DMS79 treated with DMSO at 0.1 percent for 48 hours (cell line): ENCODE data around the gene CCN6.
A peak's percentile ranks its signal among the peaks of the same experiment; 100 is the strongest.

Source experiments
- DNase-seq: peaks from one replicate; lab custom pipeline; 2025; lab: John Stamatoyannopoulos, UW

CCN6 gene

DNA sequence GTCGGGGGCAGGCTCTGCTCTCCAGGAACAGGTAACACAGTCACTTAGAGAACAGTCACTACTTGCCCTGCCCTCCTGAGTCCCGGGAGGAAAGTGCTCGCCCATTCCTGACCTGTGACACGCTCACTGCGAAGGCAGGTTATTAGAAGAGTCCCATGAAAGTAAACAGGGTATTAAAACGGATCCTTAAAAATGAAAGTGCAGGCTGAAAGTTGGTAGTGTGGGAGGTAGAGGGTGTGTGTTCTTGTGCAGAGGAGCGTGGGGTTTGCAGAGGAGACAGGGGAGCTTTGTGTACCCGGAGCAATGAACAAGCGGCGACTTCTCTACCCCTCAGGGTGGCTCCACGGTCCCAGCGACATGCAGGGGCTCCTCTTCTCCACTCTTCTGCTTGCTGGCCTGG, at the start of gene CCN6:
Gene CCN6 (plus strand): TSS at position 104 of the 400 bp plus-strand sequence. CDS start 254 bp downstream, at position 358.
- no peak for DNase-seq

DNA sequence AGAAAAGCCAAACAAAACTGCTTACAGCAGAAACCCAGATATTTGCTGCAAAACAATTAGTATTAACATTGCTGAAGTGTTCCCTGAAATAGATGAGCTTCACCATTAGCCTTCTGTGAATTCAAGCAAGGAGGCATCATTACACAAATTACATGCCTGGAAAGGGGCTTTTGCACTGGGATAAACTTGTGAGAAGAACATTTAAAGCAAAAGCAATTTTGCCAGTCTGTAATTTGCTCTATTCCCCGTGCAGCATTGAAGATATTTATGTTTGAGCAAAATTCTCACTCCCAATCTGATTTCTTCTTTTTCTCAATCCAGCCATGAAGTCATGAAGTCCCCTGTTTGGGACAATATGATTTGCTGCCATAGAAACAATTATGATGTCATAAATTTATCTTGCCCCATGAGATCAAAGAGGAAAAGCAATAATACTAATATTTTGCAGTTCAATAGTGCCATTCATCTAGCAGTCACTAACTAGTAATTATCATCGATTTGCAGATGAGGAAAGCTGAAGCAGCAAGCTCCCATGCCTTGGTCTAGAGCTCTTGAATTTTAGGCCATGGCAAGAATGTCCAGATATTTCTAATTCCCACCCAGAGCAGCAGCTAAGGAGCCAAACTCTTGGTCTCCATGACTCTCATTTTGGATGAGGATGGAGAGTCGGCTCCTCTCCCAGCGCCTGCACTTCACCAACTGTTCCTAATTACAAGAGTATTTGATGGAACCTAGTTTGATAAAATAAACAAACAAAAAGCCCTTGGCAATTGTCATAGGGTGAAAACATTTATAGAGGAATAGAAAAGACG, 49.5 kb upstream of the CCN6 start:
- DNase-seq: no peak

DNA sequence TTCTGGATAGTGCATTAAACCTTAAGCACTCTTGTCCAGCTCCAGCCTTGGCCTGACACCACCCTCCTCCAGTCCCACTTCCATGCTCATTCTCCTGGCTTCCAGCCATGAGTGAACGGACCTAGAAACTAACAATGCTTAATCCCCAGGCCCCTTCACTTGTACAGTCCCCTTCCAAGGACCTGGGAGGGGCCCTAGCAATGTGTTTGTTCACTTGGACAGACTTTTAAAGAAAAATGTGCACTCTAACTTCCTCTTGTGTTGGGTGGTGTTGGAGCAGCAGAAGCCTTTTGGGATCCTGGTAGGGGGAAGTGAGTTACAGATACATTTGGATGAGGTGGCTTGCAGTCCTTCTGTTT, 48.9 kb upstream of the CCN6 start:
- peak; percentile 32 for DNase-seq

DNA sequence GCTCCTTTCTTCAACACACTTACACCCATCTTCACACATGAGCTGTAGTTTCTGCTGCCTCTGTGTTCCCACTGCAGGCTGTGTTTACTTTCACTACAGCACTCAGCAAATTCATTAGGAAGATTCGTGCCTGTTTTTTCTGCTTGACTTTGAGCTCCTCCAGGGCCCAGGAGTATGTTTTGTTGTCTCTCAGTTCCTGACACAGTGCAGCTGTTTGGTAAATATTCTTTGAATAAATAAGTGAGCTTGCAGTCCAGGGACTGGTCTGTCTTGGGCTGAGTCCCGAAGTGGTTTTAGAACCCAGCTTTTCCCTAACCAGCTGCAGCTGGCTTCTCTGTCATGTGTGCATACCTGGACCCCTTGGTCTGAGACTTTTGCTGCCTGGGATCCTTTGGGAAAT, 46.6 kb upstream of the CCN6 start:
- no peak for DNase-seq

DNA sequence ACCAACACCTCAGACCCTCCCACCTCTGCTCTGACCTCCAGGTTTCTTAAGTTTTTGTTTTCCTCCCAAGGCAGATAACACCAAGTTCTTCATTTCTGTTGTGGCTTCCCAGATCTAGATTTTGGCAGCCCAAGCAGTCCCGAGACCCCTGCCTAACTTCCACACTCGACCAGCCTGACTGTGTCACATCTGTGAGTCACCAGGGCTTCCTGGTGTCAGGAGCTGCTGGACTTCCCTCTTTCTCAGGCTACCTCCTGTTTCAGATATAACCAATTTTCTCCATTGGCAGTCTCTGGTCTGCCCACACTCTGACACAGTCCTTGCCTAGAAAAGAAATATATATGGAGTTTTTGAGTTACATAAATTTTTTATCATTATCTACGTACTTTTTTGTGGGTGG, 46.1 kb upstream of the CCN6 start:
- DNase-seq: no peak

DNA sequence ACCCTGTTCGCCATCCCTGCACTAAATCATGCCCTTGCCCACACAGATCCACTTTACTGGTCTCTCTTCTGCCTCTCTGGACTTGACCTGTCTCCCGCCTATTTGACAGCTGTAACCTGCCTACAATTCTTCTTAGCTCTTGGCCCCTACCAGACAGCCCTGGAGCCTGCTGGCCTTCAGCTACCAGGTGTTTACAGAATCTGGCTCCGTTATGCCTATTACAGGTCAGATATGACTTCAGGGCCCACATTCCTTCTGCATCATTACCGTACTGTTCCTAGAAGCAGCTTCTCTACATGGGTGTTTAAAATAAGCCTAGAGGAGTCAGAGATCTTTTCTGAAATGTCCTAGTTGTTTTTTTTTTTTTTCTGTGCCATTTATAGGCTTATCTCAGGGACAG, 45.4 kb upstream of the CCN6 start:
- no peak for DNase-seq

DNA sequence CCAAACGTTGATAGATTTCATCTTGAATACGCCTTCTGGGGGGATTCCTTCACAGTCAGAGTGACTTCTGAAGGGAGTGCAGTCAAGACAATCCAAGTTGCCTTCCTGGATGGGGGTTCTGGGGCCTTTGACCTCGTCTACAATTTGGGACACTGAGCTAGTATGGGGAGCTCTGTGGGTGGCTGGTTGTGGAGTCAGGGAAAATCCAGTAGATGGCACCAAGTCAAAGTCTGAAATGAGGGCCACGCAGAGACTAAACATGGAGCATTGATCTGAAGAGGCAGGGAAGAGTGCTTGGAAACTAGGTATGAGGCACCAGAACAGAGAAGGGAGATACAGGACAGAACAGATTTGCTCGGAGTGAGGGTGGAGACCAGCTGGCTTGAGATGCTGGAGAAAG, 43.6 kb upstream of the CCN6 start:
- no peak for DNase-seq

- DNase-seq: no peak
Measured at GRCh38 chr6:112013051-112013450, 40.9 kb upstream of the CCN6 start.

GRCh38 chr6:112014483-112014882, 39.4 kb upstream of the CCN6 start:
- DNase-seq: no peak

GRCh38 chr6:112015725-112016124, 38.2 kb upstream of the CCN6 start:
- DNase-seq: no peak

- DNase-seq: no peak
Measured at GRCh38 chr6:112016320-112016719, 37.6 kb upstream of the CCN6 start.

DNA sequence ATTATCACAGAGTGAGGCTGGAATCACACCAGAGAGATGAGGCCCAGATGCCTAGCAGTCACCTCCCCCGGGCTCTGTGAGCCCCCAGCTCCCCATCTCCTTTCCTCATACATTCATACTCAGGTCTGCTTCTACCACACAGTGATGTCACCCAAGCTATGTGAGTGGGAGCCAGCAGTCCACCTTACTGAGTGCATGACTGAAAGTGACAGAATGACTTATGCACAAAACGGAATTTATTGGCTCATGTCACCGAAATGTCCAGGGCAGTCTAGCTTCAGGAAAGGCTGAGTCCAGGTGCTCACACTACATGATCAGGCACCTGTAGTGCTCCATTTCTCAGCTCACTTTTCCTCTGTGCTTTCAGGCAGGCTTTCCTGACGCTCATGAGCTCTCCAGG, 36.7 kb upstream of the CCN6 start:
- no peak for DNase-seq

DNA sequence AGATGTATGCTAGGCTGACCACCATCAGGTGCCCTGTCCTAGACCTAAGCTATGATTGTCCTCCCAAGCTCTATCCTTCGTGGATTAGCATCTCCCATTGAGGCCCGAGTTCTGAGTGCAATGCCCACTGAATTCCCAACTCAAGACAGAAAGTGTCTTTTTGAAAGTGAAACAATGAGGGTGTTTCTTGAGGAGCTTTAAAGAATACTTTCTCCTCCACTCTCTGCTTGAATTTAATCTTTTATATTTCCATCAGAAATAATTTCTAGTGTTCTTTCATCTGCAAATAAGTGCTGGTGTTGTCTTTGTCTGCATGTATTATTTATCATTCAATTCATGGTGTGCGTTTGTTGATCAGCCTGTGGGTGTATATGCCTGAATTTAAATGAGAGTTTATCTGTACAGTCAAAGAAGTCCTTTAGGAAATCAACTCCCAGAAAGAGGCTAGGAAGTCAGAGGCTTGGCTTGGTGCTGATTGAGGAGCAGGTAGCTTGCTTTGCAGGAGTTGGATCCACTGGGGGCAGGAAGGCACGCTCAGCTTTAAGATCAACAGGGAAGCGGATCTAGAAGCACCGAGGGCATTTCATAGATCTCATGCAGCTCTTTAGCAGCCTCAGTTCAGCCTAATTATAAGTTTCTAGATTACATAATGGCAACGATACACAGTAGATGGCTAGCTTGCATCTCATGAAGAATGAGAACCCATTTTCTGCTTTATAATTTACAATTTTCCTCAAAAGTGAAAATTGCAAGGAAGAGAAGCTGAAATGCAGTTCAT, 36.0 kb upstream of the CCN6 start:
- DNase-seq: no peak

- no peak for DNase-seq
Measured at GRCh38 chr6:112018619-112019416, 35.1 kb upstream of the CCN6 start.

- no peak for DNase-seq
Measured at GRCh38 chr6:112019589-112019988, 34.3 kb upstream of the CCN6 start.

DNA sequence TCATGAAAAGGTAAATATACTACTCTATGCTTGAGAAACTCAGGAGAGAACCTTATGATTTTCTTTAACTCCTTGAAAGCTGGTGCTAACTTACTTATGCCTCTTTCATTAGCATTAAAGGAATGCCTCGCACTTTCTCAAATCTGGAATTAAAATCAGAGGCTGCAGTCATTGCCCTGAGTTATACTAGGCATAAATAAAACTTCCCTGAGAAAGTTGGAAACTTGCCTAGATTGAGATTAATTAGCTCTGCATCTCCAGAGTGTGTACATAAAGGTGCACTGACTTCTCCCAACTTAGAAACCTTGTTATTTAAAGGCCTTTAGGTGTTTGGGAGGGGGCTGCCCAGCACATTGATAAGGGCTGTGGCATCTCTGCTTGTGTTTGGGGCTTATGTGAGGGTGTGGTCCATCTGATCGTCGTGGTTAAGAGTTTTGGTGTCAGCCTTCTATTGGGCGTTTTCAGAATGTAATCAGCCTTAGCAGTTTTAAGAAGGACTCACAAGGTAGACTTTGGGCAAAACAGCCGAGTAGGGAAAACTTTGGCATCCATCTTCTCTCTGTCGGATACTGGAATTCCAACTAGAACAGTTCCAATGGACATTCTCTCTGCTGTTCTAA, 32.1 kb upstream of the CCN6 start:
- peak; percentile 81 for DNase-seq

DNA sequence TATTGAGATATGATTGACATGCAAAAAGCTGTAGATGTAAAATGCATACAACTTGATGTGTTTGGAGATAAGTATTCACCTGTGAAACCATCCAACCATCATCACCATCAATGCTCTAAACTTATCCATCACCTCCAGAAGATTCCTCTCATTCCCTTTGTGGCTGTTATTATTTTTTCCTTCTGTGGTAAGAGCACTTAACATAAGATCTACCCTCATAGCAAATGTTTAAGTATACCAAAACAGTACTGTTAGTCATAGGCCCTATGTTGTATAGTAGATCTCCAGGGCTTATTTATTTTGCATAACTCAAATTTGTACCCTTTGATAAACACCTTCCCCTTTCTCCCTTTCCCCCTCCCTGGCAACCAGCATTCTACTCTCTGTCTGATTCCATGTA, 31.2 kb upstream of the CCN6 start:
- DNase-seq: no peak

DNA sequence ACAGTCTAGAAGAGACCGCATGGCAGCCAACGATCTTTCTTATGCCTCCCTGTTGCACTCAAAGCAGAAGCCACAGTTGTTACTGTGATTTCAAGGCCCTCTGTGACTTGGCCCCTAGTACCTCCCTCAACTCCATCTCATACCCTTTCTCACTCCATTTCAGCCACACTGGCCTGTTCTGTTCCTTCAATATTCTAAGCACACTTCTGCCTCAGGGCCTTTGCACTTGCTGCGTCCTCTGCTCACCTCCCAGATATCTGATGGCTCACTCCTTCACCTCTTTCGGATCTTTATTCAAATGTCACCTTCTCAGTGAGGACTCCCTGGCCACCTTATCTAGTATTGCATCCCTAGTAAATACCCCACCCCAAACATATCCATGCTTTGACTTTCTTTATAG, 29.4 kb upstream of the CCN6 start:
- DNase-seq: no peak

GRCh38 chr6:112026933-112027332, 27.0 kb upstream of the CCN6 start:
- DNase-seq: no peak

- no peak for DNase-seq
Measured at GRCh38 chr6:112027942-112028674, 25.8 kb upstream of the CCN6 start.

- peak; percentile 31 for DNase-seq
Measured at GRCh38 chr6:112029045-112029822, 24.7 kb upstream of the CCN6 start.
